ENCODE measurements around the gene MT1B.

DNA sequence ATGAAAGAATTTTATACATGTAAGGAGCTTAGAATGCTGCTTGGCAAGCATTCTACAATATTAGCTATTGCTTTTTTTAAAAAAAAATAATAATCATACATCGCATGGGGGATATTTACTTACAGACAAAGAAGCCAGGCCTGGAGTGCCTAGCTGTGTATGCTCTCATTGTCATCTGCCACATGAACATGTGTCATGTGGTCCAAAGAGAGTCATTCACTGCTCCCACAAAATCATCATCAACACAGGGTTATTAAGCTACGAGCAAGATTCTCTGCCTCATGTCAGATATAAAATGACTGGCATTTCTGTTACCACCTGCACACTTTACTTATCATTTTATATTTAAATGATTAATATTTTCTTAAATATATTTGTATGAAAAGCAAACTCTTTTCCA is 28.0 kb upstream of the MT1B start:
- TF ChIP-seq CTCF (IDR thresholded peaks at IDR 0.05): no peak
- TF ChIP-seq POLR2A (IDR thresholded peaks at IDR 0.05): no peak

Data from thyroid gland (tissue), 4 donors.